HG02763 (cell line): ENCODE results near the gene TEAD1.
A peak's percentile ranks its signal among the peaks of the same experiment; 100 is the strongest.

Source experiments
- ATAC-seq: cut with Tn5 transposase; IDR thresholded peaks from one replicate; pipeline ENCODE4 v1.9.1; 2021; ENCODE audit warnings: mild to moderate bottlenecking, moderate library complexity; ENCODE audit not compliant: unreplicated experiment

TEAD1 gene

DNA sequence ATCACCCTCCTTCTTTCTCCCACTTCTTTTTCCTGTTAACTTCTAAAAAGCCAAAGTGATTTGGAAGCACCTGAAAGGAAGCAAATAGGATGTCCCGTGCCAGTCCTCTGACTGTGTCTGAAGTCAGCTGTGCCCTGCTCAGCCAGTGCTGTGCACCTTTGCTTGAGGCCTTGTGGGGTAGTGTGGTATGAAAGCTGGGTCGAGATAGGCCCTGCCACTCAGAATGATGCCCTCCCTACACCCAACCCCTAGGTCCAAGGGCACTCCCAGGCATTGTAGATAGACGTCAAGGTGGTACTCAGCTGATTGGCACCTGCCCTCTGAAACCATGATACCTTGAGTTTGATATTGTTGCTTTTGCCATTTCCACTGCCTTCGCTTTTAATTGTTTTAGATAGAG, 251.3 kb downstream of the TEAD1 start:
- ATAC-seq, result no peak

- no peak for ATAC-seq
These were observed 253.0 kb downstream of the TEAD1 start for GRCh38 chr11:12927221-12927620.

- no peak for ATAC-seq
These were observed 253.7 kb downstream of the TEAD1 start for GRCh38 chr11:12927886-12928285.

DNA sequence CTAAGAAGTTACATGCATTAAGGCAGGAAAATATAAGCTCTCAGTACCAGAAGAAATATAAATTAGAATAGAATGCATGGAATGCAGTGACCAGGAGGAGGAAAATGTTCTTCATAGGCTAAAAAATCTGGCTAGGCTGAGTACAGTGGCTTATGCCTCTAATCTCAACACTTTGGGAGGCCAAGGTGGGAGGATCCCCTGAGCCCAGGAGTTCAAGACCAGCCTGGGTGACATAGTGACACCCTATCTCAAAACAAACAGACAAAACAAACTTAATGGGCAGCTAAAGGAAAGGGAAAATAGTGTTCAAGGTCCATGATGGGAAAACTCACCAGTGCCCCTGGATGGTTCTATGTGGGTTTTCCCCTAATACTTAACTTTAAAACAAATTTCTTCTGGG, 256.6 kb downstream of the TEAD1 start:
- ATAC-seq, result no peak

GRCh38 chr11:12932485-12932884, 258.3 kb downstream of the TEAD1 start:
- no peak for ATAC-seq

DNA sequence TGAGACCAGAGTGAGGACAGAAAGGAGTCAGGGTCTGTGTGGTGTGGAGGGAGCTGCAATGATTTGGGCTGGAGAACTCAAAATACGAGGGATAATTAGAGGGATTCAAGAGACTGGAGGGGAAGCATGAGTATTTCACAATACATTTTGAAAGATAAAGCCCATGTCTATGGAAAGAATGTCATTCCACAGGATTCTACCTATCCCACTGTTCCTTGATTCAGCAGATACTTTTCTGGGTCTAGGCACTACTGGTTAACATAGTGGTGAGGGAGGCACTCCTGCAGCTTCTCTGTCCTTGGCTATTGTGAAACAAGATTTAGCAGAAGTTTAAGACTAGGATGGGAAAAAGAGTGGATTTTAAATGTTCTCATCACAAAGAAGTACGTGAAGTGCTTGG, 262.0 kb downstream of the TEAD1 start:
- ATAC-seq, result no peak

DNA sequence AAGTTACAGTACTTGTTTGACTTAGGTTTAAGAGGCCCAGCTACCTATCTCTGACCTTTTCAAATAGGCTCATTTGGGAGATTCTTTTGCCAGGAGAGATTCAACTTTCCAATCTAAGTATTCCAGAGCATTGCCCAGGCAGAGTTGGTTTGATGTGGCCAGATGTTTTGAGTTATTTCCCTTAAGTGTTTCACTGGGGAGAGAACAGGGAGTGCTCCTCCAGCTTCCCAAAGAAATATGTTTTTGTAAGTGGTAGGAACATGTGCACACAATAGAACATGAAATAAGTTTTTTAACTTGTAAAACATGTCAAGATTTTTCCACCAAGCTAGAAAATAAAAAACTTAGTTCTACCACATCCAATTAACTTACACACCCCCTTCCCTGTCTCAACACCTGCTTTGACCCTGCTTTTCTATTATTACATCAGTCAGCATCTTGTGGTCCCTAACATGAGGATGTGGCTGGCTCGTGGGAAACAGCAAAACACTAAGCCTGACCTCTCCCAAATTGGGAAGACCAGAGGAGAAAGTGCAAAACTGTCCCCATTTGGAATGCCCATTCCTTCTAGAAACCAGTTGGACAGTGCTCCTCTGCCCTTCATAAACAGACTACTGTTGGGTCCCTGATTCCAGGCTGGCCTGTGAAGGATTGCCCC, 264.5 kb downstream of the TEAD1 start:
- ATAC-seq, result no peak

- no peak for ATAC-seq
These were observed 267.4 kb downstream of the TEAD1 start for GRCh38 chr11:12941671-12942070.

- ATAC-seq, result no peak
These were observed 267.9 kb downstream of the TEAD1 start for GRCh38 chr11:12942157-12942556.

DNA sequence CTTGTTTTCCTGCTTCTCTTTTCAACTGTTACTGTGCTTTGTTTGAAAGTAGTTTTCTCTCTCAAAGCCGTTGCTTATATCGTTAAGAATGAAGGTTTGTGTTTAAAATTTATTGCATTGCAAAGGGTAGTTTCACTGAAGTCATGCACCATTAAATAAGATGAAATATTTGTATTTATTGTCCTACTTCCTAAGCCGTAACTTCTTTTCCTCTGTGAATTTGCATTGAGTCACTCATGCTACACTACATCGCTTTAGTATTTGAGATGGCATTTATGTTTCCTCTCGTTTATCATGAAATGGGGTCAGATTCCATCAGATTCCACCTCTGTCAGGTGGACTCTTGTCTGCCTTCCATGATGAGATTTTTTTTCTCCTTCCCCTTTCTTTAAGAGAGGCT, 269.1 kb downstream of the TEAD1 start:
- no peak for ATAC-seq

- no peak for ATAC-seq
These were observed 270.7 kb downstream of the TEAD1 start for GRCh38 chr11:12944889-12945288.

- ATAC-seq, result no peak
These were observed 275.2 kb downstream of the TEAD1 start for GRCh38 chr11:12949453-12949852.

DNA sequence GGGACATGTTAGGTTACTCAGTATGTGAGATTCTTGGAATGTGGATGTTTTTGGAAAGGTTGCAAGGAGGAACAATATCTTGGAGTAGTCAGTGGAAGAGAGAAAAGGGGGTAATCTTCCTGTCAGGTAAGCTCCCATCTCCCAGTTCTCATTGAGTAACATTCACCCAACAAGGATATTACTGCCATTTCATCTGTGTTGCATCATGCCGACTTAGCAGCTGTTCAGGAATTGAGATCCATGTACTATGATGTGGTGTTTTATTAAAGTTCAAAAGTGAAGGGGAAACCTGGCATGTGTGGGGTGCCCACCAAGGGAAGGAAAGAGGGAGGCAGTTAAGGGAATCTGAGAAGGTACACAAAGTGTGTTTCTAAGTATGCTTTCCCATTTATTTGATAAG, 276.4 kb downstream of the TEAD1 start:
- no peak for ATAC-seq

DNA sequence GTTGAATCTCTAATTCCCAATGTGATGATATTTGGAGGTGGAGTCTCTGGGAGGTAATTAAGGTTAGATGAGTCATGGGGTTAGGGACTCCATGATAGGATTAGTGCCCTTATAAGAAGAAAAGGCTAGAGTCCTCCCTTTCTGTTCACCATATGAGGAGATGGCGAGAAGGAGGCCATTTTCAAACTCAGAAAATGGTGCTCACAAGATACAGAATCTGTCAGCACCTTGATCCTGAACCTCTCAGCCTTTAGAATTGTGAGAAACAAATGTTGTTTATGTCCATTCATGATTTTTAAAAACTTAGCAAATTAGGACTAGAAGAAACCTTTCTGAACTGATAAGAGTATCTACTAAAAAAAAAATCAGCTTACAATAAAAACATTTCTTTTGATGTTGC, 277.2 kb downstream of the TEAD1 start:
- no peak for ATAC-seq

- ATAC-seq, result no peak
These were observed 277.9 kb downstream of the TEAD1 start for GRCh38 chr11:12952094-12952493.

DNA sequence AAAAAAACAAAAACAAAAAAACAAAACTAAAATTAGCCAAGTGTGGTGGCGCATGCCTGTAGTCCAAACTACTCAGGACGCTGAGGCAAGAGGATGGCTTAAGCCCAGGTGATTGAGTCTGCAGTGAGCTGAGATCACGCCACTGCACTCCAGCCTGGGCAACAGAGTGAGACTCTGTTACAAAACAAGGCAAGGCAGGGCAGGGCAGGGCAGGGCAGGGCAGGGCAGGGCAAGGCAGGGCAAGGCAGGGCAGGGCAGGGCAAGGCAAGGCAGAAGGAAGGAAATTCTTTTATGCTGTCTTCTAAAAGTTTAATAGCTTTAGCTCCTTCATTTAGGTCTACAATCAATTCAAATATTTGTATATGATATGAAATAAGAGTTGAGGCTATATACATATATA, 284.8 kb downstream of the TEAD1 start:
- no peak for ATAC-seq

DNA sequence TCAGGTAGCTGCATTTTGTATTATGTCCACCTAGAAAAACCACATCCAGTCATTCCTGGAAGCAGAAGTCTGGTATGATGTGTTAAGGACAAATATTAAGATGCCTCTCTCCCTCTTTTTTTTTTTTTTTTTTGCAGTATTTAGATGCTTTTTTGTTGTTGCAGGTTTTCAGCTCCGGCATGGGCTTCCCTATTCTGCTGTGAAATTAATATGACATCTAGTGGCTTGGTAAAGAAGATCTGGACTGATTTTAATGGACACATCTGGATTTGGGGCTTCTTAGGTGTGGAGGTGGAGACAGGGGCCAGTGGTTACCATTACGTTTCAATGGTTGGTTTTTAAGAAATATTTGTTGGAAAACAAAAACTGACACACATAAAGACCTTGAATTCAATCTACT, 287.4 kb downstream of the TEAD1 start:
- no peak for ATAC-seq

DNA sequence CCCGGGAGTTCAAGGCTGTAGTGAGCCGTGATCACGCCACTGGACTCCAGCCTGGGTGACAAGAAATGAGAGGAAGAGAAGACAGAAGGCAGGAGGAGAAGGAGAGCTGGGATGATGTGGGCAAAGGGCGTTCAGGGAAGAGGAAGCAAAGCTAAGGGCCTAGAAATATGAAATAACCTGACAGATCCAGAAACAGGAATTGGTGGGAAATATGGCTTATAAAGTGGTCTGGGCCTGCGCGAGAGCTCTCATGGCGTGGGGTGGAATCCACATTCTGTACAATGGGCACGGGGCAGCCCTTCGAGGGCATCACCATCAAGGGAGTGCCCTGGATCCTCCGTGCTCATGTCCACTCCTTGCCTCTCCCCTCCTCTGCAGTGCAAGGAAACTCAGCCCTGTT, 288.1 kb downstream of the TEAD1 start:
- ATAC-seq, result no peak

- no peak for ATAC-seq
These were observed 288.8 kb downstream of the TEAD1 start for GRCh38 chr11:12963051-12963450.

DNA sequence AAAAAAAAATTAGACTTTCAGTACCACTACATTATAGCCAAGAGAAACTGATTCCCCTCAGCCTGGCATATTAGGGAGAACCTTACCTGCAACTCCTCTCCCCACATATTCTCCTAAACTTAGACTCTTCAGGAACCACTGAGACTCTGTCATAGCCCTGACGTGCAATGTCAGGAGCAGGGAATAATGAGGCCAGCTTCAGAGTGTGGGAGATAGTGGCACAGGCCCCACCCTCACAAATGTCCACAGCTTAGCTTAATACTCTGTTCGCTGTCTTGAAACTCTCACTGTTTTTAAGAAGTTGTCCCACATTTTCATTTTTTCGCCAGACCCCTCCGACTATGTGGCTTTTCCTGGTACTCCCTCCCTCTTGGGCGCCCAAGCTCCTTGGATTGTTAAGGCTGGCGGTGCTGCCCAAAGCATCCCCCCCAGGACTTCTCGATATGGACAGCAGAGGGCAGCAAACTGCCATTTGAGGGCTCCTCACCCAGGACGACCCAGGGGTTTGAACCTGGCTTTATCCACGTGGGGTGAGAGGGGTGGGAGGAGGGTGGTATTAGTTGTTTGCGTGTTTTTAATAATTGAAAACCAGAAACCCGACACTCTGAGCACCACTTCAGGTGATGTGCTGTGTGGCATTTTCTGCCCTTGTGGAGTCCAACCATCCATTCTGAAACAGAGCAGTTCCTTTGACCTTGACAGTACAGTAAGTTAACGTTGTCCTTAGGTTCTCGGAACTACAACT, 289.7 kb downstream of the TEAD1 start:
- ATAC-seq, result peak; percentile 47

GRCh38 chr11:12964650-12965049, 290.4 kb downstream of the TEAD1 start:
- no peak for ATAC-seq

GRCh38 chr11:12966002-12966401, 291.8 kb downstream of the TEAD1 start:
- ATAC-seq, result no peak

GRCh38 chr11:12968101-12968500, 293.9 kb downstream of the TEAD1 start:
- no peak for ATAC-seq
